HFFc6 (cell line): ENCODE measurements around the gene FGF9. TPM values are rescaled to one million over a fixed set of nuclear protein-coding genes. Genes with fewer than 3 reads are reported as not detected.
A peak's percentile ranks its signal among the peaks of the same experiment; 100 is the strongest.

Source experiments
- DNase-seq: peaks from one replicate; pipeline ENCODE4 v3.0.0-alpha.2; 2018
- H3K27ac Mint-ChIP-seq: 2 replicates; pipeline ENCODE4 v1.8.0; 2020; ENCODE audit warnings: mild to moderate bottlenecking, mixed read lengths
- H3K27me3 Mint-ChIP-seq: 2 replicates; pipeline ENCODE4 v1.8.0; 2021; ENCODE audit warnings: mild to moderate bottlenecking, moderate library complexity, mixed read lengths; ENCODE audit not compliant: insufficient read depth
- H3K36me3 Mint-ChIP-seq: 2 replicates; pipeline ENCODE4 v1.8.0; 2021; ENCODE audit warnings: low read depth, mixed read lengths
- H3K4me1 Mint-ChIP-seq: 2 replicates; pipeline ENCODE4 v1.8.0; 2020; ENCODE audit warnings: low read depth, mixed read lengths
- H3K4me3 Mint-ChIP-seq: 2 replicates; pipeline ENCODE4 v1.8.0; 2020; ENCODE audit warnings: mild to moderate bottlenecking, moderate library complexity, mixed read lengths
- H3K9me3 Mint-ChIP-seq: 2 replicates; pipeline ENCODE4 v1.8.0; 2020; ENCODE audit warnings: mild to moderate bottlenecking, mixed read lengths
- total RNA-seq, 6 experiments: library from RNA; stranded (reverse); fragmentation: NEBNext Ultra II Directional; extraction: Animal tissue kit (Norgen Biotek cat#: 25700); gene quantifications; 2 replicates in 1 of 6; 3 replicates in 5 of 6; pipeline ENCODE4 v1.2.3, GENCODE V29; 2021
- TF ChIP-seq, protein P1 (sequence below): fragments of 200-600 bp; sonication (generic); IDR thresholded peaks from 2 replicates; pipeline ENCODE4 v1.5.0; 2021; ENCODE audit warnings: antibody characterized with exemption, mild to moderate bottlenecking

Gene FGF9
- total RNA-seq, 6 experiments from 2014 or later: not detected

DNA sequence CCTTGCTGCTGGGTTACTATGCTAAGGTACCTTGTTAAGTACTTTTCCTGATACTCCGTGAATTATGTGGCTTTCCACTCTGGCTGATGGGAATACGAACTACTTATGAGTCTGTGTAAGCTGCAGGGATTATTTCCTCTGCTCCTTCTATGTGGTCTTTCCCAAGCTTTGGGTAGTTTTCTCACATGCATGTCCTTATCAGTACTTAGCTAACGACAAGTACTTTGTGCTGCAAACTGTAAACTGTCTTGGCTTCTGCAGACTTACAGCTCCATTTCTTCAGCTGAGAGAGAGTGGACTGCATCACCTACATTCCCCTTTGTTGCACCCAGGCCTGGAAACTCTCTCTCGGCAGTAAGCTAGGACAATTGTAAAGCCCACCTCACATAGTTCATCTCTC lies 76.6 kb downstream of the FGF9 start:
- no peak overlapping the region for H3K27ac Mint-ChIP-seq
- peaks cover 8% of the 10 kb centered on the region for H3K9me3 Mint-ChIP-seq
- peaks cover 3% of the 10 kb centered on the region; the same call in 1 of the 2 replicates for H3K27me3 Mint-ChIP-seq
- DNase-seq: no peak
- no peak overlapping the region for H3K4me3 Mint-ChIP-seq
- no peaks in the 10 kb centered on the region for H3K4me1 Mint-ChIP-seq
- no peaks in the 10 kb centered on the region for H3K36me3 Mint-ChIP-seq
- TF ChIP-seq, protein P1, sequence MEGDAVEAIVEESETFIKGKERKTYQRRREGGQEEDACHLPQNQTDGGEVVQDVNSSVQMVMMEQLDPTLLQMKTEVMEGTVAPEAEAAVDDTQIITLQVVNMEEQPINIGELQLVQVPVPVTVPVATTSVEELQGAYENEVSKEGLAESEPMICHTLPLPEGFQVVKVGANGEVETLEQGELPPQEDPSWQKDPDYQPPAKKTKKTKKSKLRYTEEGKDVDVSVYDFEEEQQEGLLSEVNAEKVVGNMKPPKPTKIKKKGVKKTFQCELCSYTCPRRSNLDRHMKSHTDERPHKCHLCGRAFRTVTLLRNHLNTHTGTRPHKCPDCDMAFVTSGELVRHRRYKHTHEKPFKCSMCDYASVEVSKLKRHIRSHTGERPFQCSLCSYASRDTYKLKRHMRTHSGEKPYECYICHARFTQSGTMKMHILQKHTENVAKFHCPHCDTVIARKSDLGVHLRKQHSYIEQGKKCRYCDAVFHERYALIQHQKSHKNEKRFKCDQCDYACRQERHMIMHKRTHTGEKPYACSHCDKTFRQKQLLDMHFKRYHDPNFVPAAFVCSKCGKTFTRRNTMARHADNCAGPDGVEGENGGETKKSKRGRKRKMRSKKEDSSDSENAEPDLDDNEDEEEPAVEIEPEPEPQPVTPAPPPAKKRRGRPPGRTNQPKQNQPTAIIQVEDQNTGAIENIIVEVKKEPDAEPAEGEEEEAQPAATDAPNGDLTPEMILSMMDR: no peak

DNA sequence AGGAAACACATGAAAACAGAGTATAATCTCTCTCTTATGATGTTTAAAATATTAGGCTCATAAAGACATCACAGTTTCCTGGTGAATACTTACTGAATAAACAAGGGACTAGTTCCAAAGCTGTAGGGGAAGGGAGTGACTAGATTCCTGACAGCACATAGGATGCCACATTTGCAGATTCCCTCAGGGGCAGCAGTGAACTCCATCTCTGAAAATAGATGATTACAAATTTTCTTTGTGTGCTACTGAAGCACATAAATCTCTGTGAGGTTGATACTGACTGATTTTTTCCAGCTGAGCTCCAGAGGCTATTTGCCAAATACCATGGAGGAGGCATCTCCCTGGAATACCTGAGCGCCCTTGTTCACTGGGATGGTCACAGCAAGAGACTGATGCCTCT lies 77.3 kb downstream of the FGF9 start:
- Mint-ChIP-seq H3K27me3 (peaks cover 3% of the 10 kb centered on the region; the same call in 1 of the 2 replicates), H3K36me3 (no peaks in the 10 kb centered on the region), H3K4me3 (no peak overlapping the region), H3K9me3 (peaks cover 8% of the 10 kb centered on the region), H3K27ac (no peak overlapping the region), H3K4me1 (no peaks in the 10 kb centered on the region)
- TF ChIP-seq, protein P1: no peak
- DNase-seq: no peak

GRCh38 chr13:21749410-21749809 lies 78.5 kb downstream of the FGF9 start:
- Mint-ChIP-seq H3K4me1 (no peaks in the 10 kb centered on the region), H3K27me3 (peaks cover 3% of the 10 kb centered on the region; the same call in 1 of the 2 replicates), H3K9me3 (peaks cover 8% of the 10 kb centered on the region), H3K27ac (no peak overlapping the region), H3K4me3 (no peak overlapping the region), H3K36me3 (no peaks in the 10 kb centered on the region)
- DNase-seq: peak; percentile 19
- TF ChIP-seq, protein P1: no peak

DNA sequence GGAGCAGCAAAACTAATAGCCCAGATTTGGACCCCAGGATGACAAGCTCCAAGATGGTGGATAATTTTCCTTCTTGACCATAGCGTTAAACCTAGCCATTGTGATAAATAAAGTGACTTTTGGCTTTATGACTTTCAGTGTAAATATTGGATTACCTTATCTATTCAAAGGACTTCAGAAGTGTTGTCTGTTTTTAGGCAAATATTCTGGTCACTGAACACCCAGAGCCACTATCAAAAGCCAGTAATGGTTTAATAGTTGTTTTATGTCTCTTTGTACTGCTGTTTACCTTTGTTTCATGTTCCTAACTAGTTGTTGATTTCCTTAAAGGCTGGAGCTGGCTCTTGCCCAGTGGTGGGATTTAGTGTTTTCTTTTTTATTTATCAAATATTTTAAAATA lies 81.6 kb downstream of the FGF9 start:
- no peak overlapping the region for H3K27ac Mint-ChIP-seq
- no peaks in the 10 kb centered on the region for H3K4me1 Mint-ChIP-seq
- H3K36me3 Mint-ChIP-seq: no peaks in the 10 kb centered on the region
- H3K9me3 Mint-ChIP-seq: peaks cover 15% of the 10 kb centered on the region
- no peak for DNase-seq
- peaks cover 3% of the 10 kb centered on the region; the same call in 1 of the 2 replicates for H3K27me3 Mint-ChIP-seq
- no peak overlapping the region for H3K4me3 Mint-ChIP-seq
- TF ChIP-seq, protein P1: no peak

DNA sequence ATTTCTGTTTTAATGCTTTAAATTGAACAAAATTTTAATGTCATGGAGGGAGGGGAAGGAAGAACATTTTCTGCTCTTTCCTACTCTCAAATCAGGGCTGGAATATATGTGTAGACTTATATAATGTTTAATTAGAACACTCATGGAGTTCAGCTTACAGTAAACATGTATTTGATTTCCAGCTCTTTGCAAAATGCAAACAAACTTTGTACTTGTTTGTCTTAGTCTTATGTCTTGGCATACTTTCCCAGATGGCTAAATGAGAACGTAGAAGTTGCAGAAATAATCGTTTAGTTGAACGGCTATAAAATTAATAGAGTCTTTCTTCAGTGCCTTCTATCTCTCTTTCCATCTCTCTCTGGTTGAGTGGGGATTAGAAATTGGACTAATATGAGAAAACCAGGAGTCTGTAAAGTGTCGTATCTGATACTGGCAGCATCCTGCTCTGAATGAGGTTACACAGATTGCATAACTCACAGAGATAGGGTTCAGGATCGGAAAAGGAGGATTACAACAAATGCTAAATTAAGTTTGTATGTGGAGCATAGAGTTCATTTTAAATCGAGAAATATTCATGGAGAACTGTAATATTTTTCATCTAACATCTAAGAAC lies 82.3 kb downstream of the FGF9 start:
- Mint-ChIP-seq H3K27me3 (peaks cover 3% of the 10 kb centered on the region; the same call in 1 of the 2 replicates), H3K36me3 (no peaks in the 10 kb centered on the region), H3K4me3 (no peak overlapping the region), H3K4me1 (no peaks in the 10 kb centered on the region), H3K27ac (no peak overlapping the region), H3K9me3 (peaks cover 15% of the 10 kb centered on the region)
- TF ChIP-seq, protein P1: no peak
- no peak for DNase-seq

Other genes with a start within 250 kb of the FGF9 start
- 10 to 100 TPM; 65.3 to 75.1 (median 69.6) TPM for gene ZDHHC20, start 211.8 kb upstream of the FGF9 start, total RNA-seq
- gene MICU2, start 66.9 kb upstream of the FGF9 start, total RNA-seq: 10 to 100 TPM; 31.3 to 37.1 (median 33.9) TPM